Caki2 (cell line): ENCODE measurements around the gene LILRB2. TPM values are rescaled to one million over a fixed set of nuclear protein-coding genes. Genes with fewer than 3 reads are reported as not detected.
"Not testable (repeated sequence)": the region's sequence is repeated elsewhere in the genome, so short reads cannot be mapped to it uniquely, and the experiment has no call there.

ENCODE experiments used
- DNase-seq: peaks from one replicate; pipeline ENCODE4 v3.0.0-alpha.2; 2015; ENCODE audit warnings: low read depth
- in situ Hi-C: cut with HindIII; loops from 2 replicates; pipeline ENCODE4 v1.10.0; 2016; ENCODE audit warnings: low sequenced_read_pairs, low pct_unique_long_range_greater_than_20kb, mixed read lengths
- total RNA-seq: library from RNA; depleted of rRNA; stranded (reverse); fragments of >200 nt; shearing (Covaris generic); gene quantifications from 2 replicates; pipeline ENCODE4 v1.2.3, GENCODE V29; 2014; ENCODE audit warnings: low replicate concordance

Gene LILRB2
- total RNA-seq, 1 experiment from 2014 or later: not detected

- no peak for DNase-seq
- in situ Hi-C loops: no loop called here
Measured at GRCh38 chr19:54253331-54254194, 27.3 kb downstream of the LILRB2 start.

- no peak for DNase-seq
- in situ Hi-C loops: no loop called here
Measured at GRCh38 chr19:54252845-54253244, 28.1 kb downstream of the LILRB2 start.

- no peak for DNase-seq
- in situ Hi-C loops: no loop called here
Measured at GRCh38 chr19:54252243-54252642, 28.7 kb downstream of the LILRB2 start.

- in situ Hi-C loops: no loop called here
- no peak for DNase-seq
Measured at GRCh38 chr19:54248016-54248601, 32.8 kb downstream of the LILRB2 start.

- in situ Hi-C loops: no loop called here
- no peak for DNase-seq
Measured at GRCh38 chr19:54247106-54247930, 33.6 kb downstream of the LILRB2 start.

- no peak for DNase-seq
- in situ Hi-C loops: no loop called here
Measured at GRCh38 chr19:54245936-54246335, 35.0 kb downstream of the LILRB2 start.

- in situ Hi-C loops, DNase-seq: not testable (repeated sequence)
Measured at GRCh38 chr19:54243809-54244208, 37.1 kb downstream of the LILRB2 start.

GRCh38 chr19:54242646-54243045 is 38.3 kb downstream of the LILRB2 start, which contains the start of gene LILRA6:
LILRA6 (minus strand) TSS chr19:54242790.
- in situ Hi-C loops: not testable (repeated sequence)

GRCh38 chr19:54242234-54242633 is 38.7 kb downstream of the LILRB2 start:
- in situ Hi-C loops, DNase-seq: not testable (repeated sequence)

More at GRCh38 chr19:54242646-54243045, 38.3 kb downstream of the LILRB2 start, which contains the start of gene LILRA6:
- DNase-seq: not testable (repeated sequence)

GRCh38 chr19:54240372-54241336 is 40.3 kb downstream of the LILRB2 start:
- DNase-seq, in situ Hi-C loops: not testable (repeated sequence)

- in situ Hi-C loops, DNase-seq: not testable (repeated sequence)
Measured at GRCh38 chr19:54239491-54240371, 41.2 kb downstream of the LILRB2 start.

GRCh38 chr19:54233941-54234340 is 47.0 kb downstream of the LILRB2 start:
- no peak for DNase-seq
- in situ Hi-C loops: no loop called here

- in situ Hi-C loops: no loop called here
- peak; percentile 88 for DNase-seq
Measured at GRCh38 chr19:54231077-54231931, 49.6 kb downstream of the LILRB2 start.

- in situ Hi-C loops: no loop called here
Measured at GRCh38 chr19:54230031-54230430, 50.9 kb downstream of the LILRB2 start.

GRCh38 chr19:54229146-54229545 is 51.8 kb downstream of the LILRB2 start:
- in situ Hi-C loops: no loop called here

More at GRCh38 chr19:54230031-54230430, 50.9 kb downstream of the LILRB2 start:
- no peak for DNase-seq

GRCh38 chr19:54224619-54225018 is 56.3 kb downstream of the LILRB2 start:
- in situ Hi-C loops, DNase-seq: not testable (repeated sequence)

More at GRCh38 chr19:54229146-54229545, 51.8 kb downstream of the LILRB2 start:
- no peak for DNase-seq
